ENCODE data around the gene CCDC9B.
A peak's percentile ranks its signal among the peaks of the same experiment; 100 is the strongest.

CCDC9B gene

GRCh38 chr15:40334541-40334940 is 6.2 kb downstream of the CCDC9B start:
- no peak overlapping the region for H3K4me3 ChIP-seq (replicated peaks; ENCODE audit: low read depth, low read length)
- no peak for DNase-seq (ENCODE audit: low read depth)
- TF ChIP-seq CTCF (IDR thresholded peaks at IDR 0.05; ENCODE audit: low read length, missing control alignments), result no peak

- DNase-seq (ENCODE audit: low read depth), result peak; percentile 92
- H3K4me3 ChIP-seq (replicated peaks; ENCODE audit: low read depth, low read length), result no peak overlapping the region
- TF ChIP-seq CTCF (IDR thresholded peaks at IDR 0.05; ENCODE audit: low read length, missing control alignments), result no peak
These were observed 6.7 kb downstream of the CCDC9B start for GRCh38 chr15:40333922-40334492.

GRCh38 chr15:40332113-40332781 is 8.5 kb downstream of the CCDC9B start:
- no peak for DNase-seq (ENCODE audit: low read depth)
- H3K4me3 ChIP-seq (replicated peaks; ENCODE audit: low read depth, low read length), result no peak overlapping the region
- no peak for TF ChIP-seq CTCF (IDR thresholded peaks at IDR 0.05; ENCODE audit: low read length, missing control alignments)

GRCh38 chr15:40331637-40332036 is 9.1 kb downstream of the CCDC9B start:
- TF ChIP-seq CTCF (IDR thresholded peaks at IDR 0.05; ENCODE audit: low read length, missing control alignments), result no peak

GRCh38 chr15:40331026-40331425 is 9.7 kb downstream of the CCDC9B start:
- no peak for TF ChIP-seq CTCF (IDR thresholded peaks at IDR 0.05; ENCODE audit: low read length, missing control alignments)
- DNase-seq (ENCODE audit: low read depth), result no peak
- H3K4me3 ChIP-seq (replicated peaks; ENCODE audit: low read depth, low read length), result no peak overlapping the region

More at GRCh38 chr15:40331637-40332036, 9.1 kb downstream of the CCDC9B start:
- DNase-seq (ENCODE audit: low read depth), result no peak
- no peak overlapping the region for H3K4me3 ChIP-seq (replicated peaks; ENCODE audit: low read depth, low read length)

- TF ChIP-seq CTCF (IDR thresholded peaks at IDR 0.05; ENCODE audit: low read length, missing control alignments), result no peak
- no peak overlapping the region for H3K4me3 ChIP-seq (replicated peaks; ENCODE audit: low read depth, low read length)
- DNase-seq (ENCODE audit: low read depth), result peak; percentile 83
These were observed 10.3 kb downstream of the CCDC9B start for GRCh38 chr15:40330368-40330836.

GRCh38 chr15:40329804-40330203 is 10.9 kb downstream of the CCDC9B start:
- TF ChIP-seq CTCF (IDR thresholded peaks at IDR 0.05; ENCODE audit: low read length, missing control alignments), result no peak
- peak; percentile 44 for DNase-seq (ENCODE audit: low read depth)
- no peak overlapping the region for H3K4me3 ChIP-seq (replicated peaks; ENCODE audit: low read depth, low read length)
